Placental pericyte (primary cell): ENCODE data around the gene COQ3. TPM values are rescaled to one million over a fixed set of nuclear protein-coding genes. Genes with fewer than 3 reads are reported as not detected.

Experiments used
- total RNA-seq: library from RNA; depleted of rRNA; stranded (reverse); fragments of >200 nt; gene quantifications from 2 replicates; pipeline ENCODE4 v1.2.3, GENCODE V29; 2012

The COQ3 gene, protein sequence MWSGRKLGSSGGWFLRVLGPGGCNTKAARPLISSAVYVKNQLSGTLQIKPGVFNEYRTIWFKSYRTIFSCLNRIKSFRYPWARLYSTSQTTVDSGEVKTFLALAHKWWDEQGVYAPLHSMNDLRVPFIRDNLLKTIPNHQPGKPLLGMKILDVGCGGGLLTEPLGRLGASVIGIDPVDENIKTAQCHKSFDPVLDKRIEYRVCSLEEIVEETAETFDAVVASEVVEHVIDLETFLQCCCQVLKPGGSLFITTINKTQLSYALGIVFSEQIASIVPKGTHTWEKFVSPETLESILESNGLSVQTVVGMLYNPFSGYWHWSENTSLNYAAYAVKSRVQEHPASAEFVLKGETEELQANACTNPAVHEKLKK
- total RNA-seq, result 1.5 and 5.6 TPM in 2 replicates

DNA sequence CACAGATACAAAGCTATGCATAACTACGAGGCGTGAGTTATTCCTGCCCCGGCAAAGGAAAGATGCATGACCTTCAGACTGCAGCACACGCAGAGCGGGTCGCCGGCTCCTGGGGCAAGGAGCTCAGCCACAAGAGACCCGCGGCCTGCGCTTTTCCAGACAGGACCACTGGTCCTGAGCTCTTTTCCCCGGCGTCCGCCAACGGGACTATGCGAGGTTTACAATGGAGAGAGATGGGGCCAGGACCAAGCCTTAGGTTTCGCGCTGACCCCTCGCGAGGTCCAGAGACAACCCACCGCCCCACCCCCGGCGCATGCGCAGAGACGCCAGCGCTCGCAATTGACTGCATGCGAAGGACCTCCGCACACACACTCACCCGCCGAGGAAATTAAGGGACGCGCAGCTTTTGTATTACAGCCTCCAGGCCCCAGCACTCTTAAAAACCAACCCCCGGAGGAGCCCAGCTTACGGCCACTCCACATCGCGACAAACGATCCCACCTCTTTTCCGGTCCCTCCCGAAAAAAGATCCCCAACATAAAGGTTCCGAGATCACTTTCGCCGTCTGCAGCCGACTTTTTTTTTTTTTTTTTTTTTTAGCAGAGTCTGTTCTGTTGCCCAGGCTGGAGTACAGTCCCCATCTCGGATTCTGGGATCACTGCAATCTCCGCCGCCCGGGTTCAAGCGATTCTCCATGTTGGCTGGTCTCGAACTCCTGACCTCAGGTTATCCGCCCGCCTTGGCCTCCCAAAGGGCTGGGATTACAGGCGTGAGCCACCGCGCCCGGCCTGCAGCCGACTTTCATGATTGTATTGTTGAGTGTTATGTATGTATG is at the start of gene COQ3:
Gene COQ3, minus strand, starts transcription at position 498 of the 834 bp plus-strand sequence. Its CDS starts 16 bp downstream, at position 482.

DNA sequence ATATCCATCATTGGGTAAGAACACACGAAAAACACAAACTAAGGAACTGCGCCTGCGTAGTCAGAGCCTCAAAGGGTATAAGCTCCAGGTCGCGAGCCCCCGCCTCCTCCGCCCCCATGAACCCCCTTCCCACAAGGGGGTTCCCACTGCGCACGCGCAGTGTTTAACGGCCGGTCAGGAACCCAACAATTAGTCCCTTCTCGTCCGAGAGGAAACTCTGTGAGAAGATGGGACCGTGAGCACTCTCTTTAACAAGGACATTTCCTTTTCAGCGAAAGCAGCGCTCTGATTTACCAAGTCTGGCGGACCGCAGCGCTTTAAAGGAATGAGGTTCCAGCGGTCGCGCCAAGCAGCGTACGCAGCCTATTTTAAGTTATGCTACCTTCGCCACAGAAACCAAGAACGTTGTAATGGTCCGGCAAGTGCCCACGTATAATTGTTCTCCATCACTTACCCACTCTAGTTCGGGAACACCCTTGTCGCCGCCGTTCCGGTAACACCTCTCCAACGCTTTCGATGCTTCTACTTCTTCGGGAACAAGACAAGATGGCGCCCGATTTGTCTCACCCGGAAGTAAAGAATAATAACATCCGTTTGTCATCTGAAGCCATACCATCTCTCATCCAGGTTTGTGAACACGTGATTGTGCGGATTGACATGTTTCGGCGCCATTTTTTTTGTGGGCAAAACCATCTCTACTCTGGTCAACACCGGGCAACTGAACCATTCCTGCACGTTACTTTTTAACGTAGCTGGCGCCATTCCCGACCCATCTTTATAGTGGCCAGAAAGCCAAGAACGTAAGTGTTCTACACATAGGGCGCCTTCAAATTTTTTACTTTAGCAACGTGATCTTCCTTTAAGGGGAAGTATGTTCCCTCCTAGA is 31.0 kb upstream of the COQ3 start, which contains the start of gene PNISR:
Gene PNISR, minus strand, starts transcription at position 548 of the 886 bp plus-strand sequence. CDS start 10,649 bp downstream, outside the sequence.

DNA sequence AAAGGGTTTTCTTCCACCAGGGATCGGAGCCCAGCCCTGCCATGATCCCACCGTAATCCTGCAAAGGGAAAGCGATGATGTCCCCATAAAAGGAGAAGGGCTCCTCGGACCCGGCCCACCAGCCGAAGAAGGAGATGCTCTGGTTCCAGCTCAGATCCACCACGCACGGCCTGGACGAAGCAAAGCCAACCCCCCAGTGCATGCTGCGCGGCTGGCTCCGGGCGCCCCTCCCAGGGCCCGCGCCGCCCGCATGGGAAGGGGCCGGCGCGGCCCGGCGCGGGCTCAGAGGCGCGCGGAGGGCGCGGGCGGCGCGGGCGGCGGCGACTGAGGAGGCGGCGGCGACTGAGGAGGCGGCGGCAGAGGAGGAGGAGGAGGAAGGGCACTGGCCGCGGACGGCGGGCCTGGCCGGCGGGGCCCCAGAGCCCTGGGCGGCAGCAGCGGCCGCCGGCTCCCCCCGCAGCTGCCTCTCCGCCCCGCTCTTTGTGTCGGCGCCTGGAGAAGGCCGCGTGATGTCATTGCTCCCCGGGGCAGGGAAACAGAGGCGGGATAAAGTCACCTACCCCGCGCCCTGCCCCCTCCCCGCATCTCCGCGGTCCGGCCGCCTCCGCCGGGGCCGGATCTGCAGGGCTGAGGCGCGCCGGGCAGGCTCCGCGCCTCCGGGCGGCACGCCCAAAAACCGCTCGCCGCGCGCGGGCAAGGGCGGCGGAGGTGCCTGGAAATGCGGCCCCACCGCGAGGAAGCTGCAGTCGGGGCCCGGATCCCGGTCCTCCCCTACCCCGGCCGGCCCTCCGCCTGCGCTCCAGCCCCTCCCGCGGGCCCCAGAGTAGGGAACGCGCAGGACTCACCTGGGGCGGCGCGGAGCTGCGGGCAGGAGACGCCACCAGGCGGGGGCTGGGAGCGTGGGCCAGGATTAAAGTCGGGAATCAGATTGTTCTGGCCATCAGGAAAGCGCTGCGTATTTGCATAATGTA is 44.5 kb downstream of the COQ3 start, which contains the start of gene FAXC:
Gene FAXC, minus strand, starts transcription at position 504 of the 971 bp plus-strand sequence. Its CDS starts 302 bp downstream, at position 202.

Other genes with a start within 250 kb of the COQ3 start
- gene FAXC, start 44.5 kb downstream of the COQ3 start, total RNA-seq, result 0.14 TPM in 1 of 2 replicates, not detected in the other
- 47.5 and 71.0 TPM in 2 replicates for gene PNISR, start 31.1 kb upstream of the COQ3 start, total RNA-seq
- gene USP45, start 121.2 kb upstream of the COQ3 start, total RNA-seq, result 16.4 and 19.5 TPM in 2 replicates
- 75.1 and 97.1 TPM in 2 replicates for gene CCNC, start 174.5 kb upstream of the COQ3 start, total RNA-seq
- gene PRDM13, start 212.6 kb upstream of the COQ3 start, total RNA-seq, result not detected in 2 replicates